Mucosa of gallbladder (tissue), 1 donor: ENCODE measurements around the gene STARD13. TPM values are rescaled to one million over a fixed set of nuclear protein-coding genes. Genes with fewer than 3 reads are reported as not detected.
"Not testable (repeated sequence)": the region's sequence is repeated elsewhere in the genome, so short reads cannot be mapped to it uniquely, and the experiment has no call there.

Source experiments
- DNase-seq: peaks from one replicate; pipeline ENCODE4 v3.0.0-alpha.2; 2020; ENCODE audit warnings: low spot score
- total RNA-seq: library from RNA; stranded (reverse); gene quantifications from one replicate; pipeline ENCODE4 v1.2.1, GENCODE V29; 2021
- donor health status: DM: no; HTN: no; CAD: no.

Gene STARD13
- total RNA-seq, 1 donor from 2014 or later, result 36.1 TPM

- DNase-seq, result no peak
Measured at GRCh38 chr13:33196767-33197166, 88.8 kb downstream of the STARD13 start.

DNA sequence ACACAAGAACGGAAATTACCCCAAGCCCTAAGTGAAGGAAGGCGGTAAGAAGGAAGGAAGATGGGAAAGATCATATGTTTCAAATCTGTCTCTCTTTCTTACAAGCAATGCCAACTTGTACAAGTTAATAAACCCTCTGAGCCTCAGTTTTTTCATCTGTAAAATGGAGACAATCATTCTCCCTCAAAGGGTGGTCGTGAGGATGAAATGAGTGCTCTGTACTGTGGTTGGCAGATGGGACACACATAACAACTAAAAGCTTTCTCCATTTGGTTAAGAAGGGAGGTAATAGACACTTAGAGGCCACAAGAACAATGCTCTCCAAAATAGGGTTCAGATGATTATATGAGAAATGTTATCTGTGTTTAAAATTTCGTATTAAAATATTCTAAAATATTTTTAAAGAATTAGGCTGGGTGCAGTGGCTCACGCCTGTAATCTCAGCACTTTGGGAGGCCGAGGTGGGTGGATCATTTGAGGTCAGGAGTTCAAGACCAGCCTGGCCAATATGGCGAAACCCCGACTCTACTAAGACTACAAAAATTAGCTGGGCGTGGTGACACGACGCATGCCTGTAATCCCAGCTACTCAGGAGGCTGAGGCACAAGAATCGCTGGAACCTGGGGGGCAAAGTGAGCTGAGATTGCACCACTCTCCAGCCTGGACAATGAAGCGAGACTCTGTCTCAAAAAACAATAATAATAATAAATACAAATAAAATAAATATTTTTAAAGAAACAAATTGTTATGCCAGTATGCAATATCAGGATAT is 89.7 kb downstream of the STARD13 start:
- no peak for DNase-seq

GRCh38 chr13:33194820-33195692 is 90.5 kb downstream of the STARD13 start:
- no peak for DNase-seq

DNA sequence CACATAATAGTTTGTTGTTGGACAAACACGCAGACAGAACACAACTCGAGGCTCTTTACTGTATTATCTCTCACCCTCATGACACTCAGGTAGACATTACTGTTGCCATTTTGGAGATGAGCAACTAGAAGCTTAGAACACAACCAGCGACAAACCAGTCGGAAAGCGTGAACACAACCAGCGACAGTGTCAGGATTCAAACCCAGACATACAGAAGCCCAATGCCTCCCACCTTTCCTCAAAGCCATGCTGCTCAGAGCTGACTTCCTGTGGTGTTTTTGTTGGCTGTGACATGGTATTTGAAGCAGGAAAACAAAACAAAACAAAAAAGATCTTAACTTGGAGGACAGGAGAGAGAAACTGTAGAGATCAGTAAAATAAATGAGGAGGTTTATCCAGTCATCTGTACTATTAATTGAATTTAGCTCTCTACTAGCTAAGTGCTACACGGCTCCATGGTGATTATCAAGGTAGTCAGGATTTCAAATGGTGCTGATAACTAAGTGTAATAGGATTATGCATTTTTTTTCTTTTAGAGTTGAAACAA is 92.1 kb downstream of the STARD13 start:
- no peak for DNase-seq

- no peak for DNase-seq
Measured at GRCh38 chr13:33191425-33192210, 93.9 kb downstream of the STARD13 start.

DNA sequence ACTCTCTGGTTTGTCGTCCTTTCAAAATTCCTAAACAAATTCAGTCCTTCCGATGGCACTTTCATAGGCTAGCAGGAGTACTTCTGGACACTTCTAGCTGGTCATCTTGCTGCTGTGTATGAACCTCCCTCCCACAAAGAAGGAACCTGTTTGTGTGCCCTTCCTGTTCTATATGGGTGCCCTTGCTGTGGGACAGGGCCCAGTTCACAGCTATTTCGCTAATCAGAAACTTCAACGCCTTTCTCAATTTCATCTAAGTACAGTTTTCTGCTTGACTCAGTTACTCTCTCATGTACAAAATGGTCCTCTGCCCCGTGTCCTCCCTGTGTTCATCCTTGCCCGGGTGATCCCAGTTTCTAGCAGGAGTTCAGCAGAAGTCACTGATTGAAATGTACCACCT is 96.1 kb downstream of the STARD13 start:
- DNase-seq, result no peak

DNA sequence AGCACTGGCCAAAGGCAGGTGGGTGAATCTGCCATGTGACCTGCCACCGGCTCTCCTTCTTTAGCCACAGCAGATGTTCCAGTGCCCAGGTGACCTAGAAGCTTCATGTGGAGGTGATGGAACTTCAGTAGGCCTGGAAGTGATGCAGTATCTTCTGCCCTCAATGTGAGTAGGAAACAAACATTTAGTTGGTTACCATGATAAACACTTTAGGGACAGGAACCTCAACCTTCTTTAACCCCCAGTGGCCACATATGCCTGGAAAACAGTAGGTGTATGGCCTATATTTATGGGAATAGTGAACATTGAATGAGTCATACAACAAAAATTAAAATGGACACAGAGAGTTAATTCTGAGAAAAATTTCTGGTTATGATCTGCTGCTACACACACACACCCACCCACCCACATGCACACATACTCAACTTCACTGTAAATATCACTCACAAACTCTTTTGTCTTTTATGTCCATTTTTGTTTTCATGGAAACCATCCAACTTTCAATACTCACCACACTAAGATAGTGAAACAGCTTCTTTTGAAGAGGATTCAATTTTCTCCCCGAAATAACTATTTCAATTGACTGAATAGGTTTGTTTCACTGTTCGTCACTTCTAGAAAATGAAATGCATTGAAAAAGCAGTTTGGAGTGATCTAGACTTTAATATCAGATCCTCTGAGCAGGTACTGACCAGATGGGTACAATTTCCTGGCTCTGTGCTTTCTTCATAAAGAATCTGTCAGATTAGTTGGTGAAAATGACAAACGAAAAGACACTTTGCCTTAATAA is 97.3 kb downstream of the STARD13 start:
- DNase-seq, result no peak

DNA sequence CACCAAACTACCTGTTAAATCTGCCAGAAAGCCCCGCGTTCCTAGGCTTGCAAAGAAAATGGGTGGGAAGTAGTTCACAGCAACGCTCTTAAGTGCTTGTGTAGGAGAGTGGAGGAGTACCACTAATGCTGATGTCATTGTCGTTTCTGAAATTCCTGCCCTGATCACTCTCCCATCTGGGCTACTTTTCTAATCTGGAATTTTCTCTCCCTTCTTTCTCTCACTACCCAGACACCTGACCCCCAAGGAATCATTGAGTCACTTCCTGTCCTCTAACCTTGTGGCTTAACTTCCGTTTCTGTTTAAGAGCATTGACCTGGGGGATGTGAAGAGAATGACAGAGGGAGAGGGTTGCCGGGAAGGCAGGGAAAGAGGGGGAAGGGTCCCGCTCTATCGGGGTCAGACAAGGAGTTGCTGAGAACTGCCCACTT is 98.7 kb downstream of the STARD13 start:
- no peak for DNase-seq

DNA sequence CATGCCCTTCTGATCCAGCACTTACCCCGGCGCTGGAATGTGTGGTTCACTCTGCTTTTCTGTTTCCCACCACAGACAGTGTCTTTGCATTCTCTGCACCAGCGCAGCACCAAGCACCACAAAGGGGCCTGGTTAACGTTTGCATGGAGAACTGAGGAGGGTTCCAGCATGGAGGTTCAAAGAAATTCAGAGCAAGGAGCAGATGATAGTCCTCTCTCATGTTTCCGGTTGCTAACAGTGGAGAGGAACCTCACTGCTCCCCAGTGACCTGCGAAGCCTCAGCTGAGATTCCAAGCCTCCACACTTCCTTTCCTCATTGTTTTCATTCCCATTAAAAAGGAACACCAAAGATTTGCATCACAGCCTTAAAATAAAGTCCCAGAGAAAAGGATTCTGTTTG is 99.7 kb downstream of the STARD13 start:
- DNase-seq, result no peak

DNA sequence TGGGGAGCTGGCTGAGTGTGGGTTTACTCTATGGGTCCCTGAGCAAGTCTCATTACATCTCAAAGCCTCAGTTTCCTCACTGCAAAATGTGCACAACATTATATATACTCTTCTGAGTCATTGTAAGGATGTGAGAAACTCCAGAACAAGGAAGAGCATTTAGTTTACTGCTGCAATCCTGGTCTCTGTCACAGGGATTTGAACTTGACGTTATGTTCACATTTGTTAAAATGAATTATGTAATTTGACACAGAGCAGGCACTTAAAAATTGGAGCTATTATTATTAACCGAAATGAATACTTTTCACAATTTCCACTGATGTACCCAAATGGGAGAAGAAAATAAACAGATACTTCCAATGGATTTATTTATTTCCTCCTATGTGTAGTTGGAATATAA is 101.0 kb downstream of the STARD13 start:
- DNase-seq, result no peak

- DNase-seq, result no peak
Measured at GRCh38 chr13:33184112-33184490, 101.5 kb downstream of the STARD13 start.

DNA sequence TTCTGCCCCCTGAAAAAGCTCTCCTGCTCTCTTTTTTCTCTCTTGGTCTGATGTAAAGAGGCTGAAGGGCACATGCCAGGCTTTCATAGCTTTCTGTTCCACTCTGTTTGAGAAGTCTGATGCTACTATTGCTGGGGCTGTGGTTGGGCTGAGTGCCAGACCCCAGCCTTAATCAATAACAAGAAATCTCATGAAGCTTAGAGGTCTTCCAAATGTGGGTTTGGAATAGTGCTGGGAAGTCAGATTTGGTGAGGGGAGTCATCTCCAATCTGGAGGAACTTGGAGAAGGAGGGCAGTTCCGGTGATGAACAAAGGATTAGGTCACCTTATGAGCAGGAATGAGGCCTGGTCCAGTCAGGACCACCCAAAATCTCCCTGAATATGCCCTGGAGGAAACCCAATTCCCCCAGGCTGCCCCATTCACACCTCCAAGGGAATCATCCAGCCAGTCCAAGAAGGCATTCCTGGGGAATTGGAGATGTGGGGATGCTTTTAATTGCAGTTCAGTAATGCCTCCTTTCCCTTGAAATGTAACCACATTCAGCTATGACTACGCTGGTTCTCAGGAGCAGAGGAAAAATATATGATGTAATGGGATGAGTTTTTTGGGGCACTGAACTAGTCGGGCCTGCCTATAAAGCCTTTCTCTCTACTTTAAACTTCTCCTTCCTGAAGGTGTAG is 102.0 kb downstream of the STARD13 start:
- no peak for DNase-seq

DNA sequence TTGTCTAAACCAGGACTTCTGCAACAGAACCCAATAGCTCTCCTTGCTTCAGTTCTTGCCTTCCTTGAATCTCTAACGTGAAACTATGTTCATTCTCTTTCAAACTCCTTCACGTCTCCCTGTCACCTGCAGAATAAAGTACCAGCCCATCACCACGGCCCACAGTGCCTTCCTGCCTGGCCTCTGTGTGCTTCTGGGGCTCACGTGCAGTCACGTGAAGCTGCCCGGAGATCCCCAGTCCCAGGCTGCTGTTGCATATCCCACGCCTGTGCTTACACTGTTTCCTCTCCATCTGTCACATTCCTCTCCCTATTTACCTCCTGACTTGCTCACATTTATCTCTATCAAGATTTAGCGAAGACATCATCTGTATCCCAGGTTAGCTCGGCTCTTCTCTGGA is 102.8 kb downstream of the STARD13 start:
- no peak for DNase-seq

DNA sequence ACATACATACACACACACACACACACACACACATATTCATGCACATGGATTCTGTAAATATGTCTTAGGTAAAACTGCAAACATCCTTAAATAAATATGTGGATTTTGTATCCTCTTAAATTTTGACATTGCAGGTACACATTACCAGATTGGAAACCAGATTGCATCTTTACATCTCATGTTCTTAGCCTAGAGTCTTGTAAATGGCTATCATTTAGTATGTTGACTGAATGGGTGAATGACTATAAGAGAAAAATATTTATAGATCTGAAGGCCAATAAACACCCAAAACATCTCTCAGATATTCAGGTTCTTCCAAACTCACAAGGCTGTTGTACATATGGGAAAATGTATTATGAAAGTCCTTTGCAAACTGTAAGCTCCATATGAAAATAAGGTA is 104.3 kb downstream of the STARD13 start:
- no peak for DNase-seq

DNA sequence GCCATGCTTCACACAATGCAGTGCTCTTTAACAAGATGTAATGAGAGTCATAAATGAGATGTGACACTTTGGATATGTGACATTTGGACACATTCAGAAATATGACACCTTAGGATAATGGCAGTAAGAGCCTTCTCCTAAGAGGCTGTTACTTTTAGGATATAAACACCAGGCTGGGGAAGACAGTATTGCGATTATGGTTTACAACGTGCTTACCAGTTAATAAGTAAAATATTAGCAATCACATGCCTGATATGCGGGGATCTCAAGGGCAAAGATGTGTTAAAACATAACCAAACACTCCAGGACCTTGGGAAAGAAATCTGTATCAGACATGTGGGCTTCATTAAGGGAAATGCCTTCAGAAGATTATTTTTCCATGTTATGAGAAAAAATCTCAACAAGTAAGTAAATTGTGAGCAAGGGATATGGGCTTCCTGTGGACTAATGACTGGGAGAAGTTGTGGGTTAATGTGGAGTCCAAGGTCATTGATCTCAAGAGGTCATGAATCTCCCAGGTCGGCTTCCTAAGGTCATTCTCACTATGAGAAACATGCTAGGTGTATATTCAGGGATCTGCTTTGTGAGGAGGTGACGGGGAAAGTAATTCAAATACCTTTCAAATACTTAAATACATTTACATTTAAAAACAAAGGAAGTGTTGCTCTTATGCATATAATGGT is 105.3 kb downstream of the STARD13 start:
- no peak for DNase-seq

GRCh38 chr13:33179463-33179862 is 106.1 kb downstream of the STARD13 start:
- DNase-seq, result no peak

DNA sequence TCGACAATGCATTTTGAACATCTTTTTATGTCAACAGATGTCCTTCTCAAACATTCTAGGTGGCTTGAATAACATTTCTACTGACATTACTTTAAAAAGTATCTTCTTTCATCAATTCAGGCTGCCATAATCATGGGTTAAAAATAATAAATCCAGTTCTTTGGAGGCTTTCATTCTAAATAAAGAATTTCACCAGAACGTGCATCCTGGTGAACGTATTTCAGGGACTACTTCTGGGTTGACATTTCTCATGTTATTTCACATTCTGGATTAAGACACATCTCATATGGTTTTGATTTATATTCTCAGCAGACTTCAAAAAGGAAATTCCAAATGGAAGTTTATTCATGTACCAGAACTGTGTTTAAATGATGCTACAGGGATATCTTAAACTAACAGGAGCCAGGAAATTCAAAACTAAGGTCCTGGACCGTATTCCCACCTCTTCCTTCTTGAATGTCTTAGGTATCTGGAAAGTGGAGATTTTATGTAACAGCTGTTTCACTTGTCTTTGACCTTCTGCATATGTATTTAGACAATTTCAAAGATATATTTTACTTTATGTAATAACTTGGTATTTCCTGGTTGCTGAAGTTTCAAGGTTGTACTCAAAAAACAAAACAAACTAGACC is 107.2 kb downstream of the STARD13 start:
- no peak for DNase-seq

DNA sequence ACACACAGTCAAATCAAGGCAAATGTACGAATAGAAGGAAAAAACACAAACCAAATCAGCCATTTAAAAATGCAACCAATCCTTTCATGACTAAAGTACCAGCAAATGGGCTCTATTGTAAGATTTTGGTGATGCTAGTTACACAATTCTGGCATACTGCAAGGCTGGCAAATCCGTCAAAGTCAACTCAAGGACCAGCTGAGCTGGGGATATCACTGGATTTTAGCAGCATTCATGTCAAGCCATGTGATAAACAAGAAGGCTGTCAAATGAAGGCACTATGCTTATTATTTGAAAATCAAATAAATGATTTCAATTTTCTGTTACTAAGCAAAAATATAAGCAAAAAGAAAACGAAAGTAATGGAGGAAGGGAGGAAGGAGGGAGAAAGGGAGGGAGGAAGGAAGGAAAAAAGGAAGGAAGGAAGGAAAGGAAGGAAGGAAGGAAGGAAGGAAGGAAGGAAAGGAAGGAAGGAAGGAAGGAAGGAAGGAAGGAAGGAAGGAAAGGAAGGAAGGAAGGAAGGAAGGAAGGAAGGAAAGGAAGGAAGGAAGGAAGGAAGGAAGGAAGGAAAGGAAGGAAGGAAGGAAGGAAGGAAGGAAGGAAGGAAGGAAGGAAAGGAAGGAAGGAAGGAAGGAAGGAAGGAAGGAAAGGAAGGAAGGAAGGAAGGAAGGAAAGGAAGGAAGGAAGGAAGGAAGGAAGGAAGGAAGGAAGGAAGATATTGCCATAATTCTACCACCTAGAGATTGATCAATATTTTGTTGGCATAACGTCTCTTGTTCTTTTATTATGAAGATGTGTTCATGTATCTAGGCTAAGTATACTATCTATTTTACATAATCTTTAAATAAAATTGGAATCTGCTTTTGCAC is 108.0 kb downstream of the STARD13 start:
- not testable (repeated sequence) for DNase-seq
